GM23338 (cell line): ENCODE measurements around the gene RPA3. TPM values are rescaled to one million over a fixed set of nuclear protein-coding genes. Genes with fewer than 3 reads are reported as not detected.
A peak's percentile ranks its signal among the peaks of the same experiment; 100 is the strongest.

Experiments
- ATAC-seq: fragments of 200-7000 bp; cut with Tn5 transposase; 3 replicates; pipeline ENCODE4 v1.9.1; 2020
- DNase-seq: peaks from one replicate; pipeline ENCODE4 v3.0.0-alpha.2; 2015; ENCODE audit warnings: low spot score
- H2AFZ ChIP-seq: fragments of 200-600 bp; sonication (generic); 2 replicates; pipeline ENCODE4 v1.8.0; 2016; ENCODE audit warnings: antibody characterized with exemption, mild to moderate bottlenecking, moderate library complexity
- H3F3A ChIP-seq: fragments of 200-600 bp; sonication (generic); replicated peaks from 2 replicates; pipeline ENCODE4 v1.8.0; 2017; ENCODE audit warnings: antibody characterized with exemption, mixed run types, low read depth
- H3K27ac ChIP-seq: fragments of 200-600 bp; sonication (generic); 2 replicates; pipeline ENCODE4 v1.6.1; 2016; ENCODE audit warnings: low read depth
- H3K27me3 ChIP-seq: fragments of 200-600 bp; sonication (generic); 2 replicates; pipeline ENCODE4 v1.8.0; 2016; ENCODE audit warnings: mild to moderate bottlenecking, mixed run types, moderate library complexity; ENCODE audit not compliant: insufficient read depth
- H3K36me3 ChIP-seq: fragments of 200-600 bp; sonication (generic); 2 replicates; pipeline ENCODE4 v1.8.0; 2016; ENCODE audit warnings: mild to moderate bottlenecking; ENCODE audit not compliant: insufficient read depth
- H3K4me1 ChIP-seq: fragments of 200-600 bp; sonication (generic); 2 replicates; pipeline ENCODE4 v1.8.0; 2016; ENCODE audit warnings: mild to moderate bottlenecking, moderate library complexity; ENCODE audit not compliant: insufficient read depth
- H3K4me2 ChIP-seq: fragments of 200-600 bp; sonication (generic); 2 replicates; pipeline ENCODE4 v1.7.1; 2017; ENCODE audit warnings: mixed run types
- H3K4me3 ChIP-seq: fragments of 200-600 bp; sonication (generic); 2 replicates; pipeline ENCODE4 v1.6.1; 2016; ENCODE audit warnings: mixed run types
- H3K79me2 ChIP-seq: fragments of 200-600 bp; sonication (generic); replicated peaks from 2 replicates; pipeline ENCODE4 v1.8.0; 2017; ENCODE audit warnings: mild to moderate bottlenecking; ENCODE audit not compliant: insufficient read depth
- H3K9me2 ChIP-seq: fragments of 200-600 bp; sonication (generic); 2 replicates; pipeline ENCODE4 v1.8.0; 2017; ENCODE audit not compliant: insufficient read depth
- H4K20me1 ChIP-seq: fragments of 200-600 bp; sonication (generic); replicated peaks from 2 replicates; pipeline ENCODE4 v1.8.0; 2017; ENCODE audit warnings: mild to moderate bottlenecking; ENCODE audit not compliant: insufficient read depth
- H3K27ac Mint-ChIP-seq: 2 replicates; pipeline ENCODE4 v1.8.0; 2020; ENCODE audit warnings: inconsistent platforms, mild to moderate bottlenecking, moderate library complexity, mixed read lengths
- H3K27me3 Mint-ChIP-seq: 3 replicates; pipeline ENCODE4 v1.8.0; 2022; ENCODE audit warnings: low read depth, mild to moderate bottlenecking, moderate library complexity, mixed read lengths, inconsistent platforms; ENCODE audit not compliant: insufficient read depth, poor library complexity
- H3K36me3 Mint-ChIP-seq: 3 replicates; pipeline ENCODE4 v1.8.0; 2021; ENCODE audit warnings: low read depth, mild to moderate bottlenecking, inconsistent platforms, moderate library complexity, mixed read lengths
- H3K4me1 Mint-ChIP-seq: 3 replicates; pipeline ENCODE4 v1.8.0; 2020; ENCODE audit warnings: mild to moderate bottlenecking, inconsistent platforms, mixed read lengths
- H3K4me3 Mint-ChIP-seq: 3 replicates; pipeline ENCODE4 v1.8.0; 2021; ENCODE audit warnings: moderate library complexity, mild to moderate bottlenecking, inconsistent platforms, mixed read lengths
- H3K9me3 Mint-ChIP-seq: 3 replicates; pipeline ENCODE4 v1.8.0; 2020; ENCODE audit warnings: moderate library complexity, mild to moderate bottlenecking, inconsistent platforms, mixed read lengths
- JUNB ChIP-seq: IDR thresholded peaks from one replicate; pipeline ENCODE4 v1.6.1; 2016; ENCODE audit warnings: antibody characterized with exemption; ENCODE audit not compliant: unreplicated experiment
- STAT1 ChIP-seq: IDR thresholded peaks from one replicate; pipeline ENCODE4 v1.6.1; 2016; ENCODE audit warnings: antibody characterized with exemption; ENCODE audit not compliant: unreplicated experiment
- ZNF462 ChIP-seq: fragments of 250-450 bp; sonication (Bioruptor Pico); IDR thresholded peaks from 2 replicates; pipeline ENCODE4 v1.5.0; 2020; ENCODE audit warnings: mild to moderate bottlenecking, moderate library complexity
- polyA plus RNA-seq: library from polyadenylated mRNA; unstranded; fragments of >200 nt; fragmentation: Nextera tagmentation; extraction: Ambion mirVana; gene quantifications from 2 replicates; pipeline ENCODE4 v1.2.1, GENCODE V29; 2016
- total RNA-seq: library from RNA; depleted of rRNA; stranded (reverse); fragments of >200 nt; shearing (Covaris generic); gene quantifications from 2 replicates; pipeline ENCODE4 v1.2.3, GENCODE V29; 2014

The RPA3 gene
- total and polyA plus RNA-seq, 2 experiments from 2014 or later, result 74.9 to 287 TPM

- TF ChIP-seq ZNF462 (CRISPR knock-in tag) (no peak), STAT1 (no peak)
These were observed 19.8 kb upstream of the RPA3 start (continued) for GRCh38 chr7:7738177-7738576.

- H3K36me3 ChIP-seq, result no peaks in the 10 kb centered on the region
- no peaks in the 10 kb centered on the region for H3K79me2 ChIP-seq
- H3K27ac ChIP-seq, result no peak overlapping the region
- TF ChIP-seq ZNF462 (CRISPR knock-in tag) (no peak), JUNB (no peak)
- peaks cover 21% of the 10 kb centered on the region for H3K4me1 Mint-ChIP-seq
- H3K27me3 ChIP-seq, result no peaks in the 10 kb centered on the region
- H3K9me3 Mint-ChIP-seq, result no peaks in the 10 kb centered on the region
- no peak overlapping the region for H3K4me3 ChIP-seq
- no peak overlapping the region for H3K4me3 Mint-ChIP-seq
- H2AFZ ChIP-seq, result no peak overlapping the region
- H3K36me3 Mint-ChIP-seq, result no peaks in the 10 kb centered on the region
- H3K4me2 ChIP-seq, result no peak overlapping the region
- H3F3A ChIP-seq, result no peaks in the 10 kb centered on the region
- peaks cover 5% of the 10 kb centered on the region; the same call in 1 of the 2 replicates for H3K4me1 ChIP-seq
- no peaks in the 10 kb centered on the region for H3K27me3 Mint-ChIP-seq
- H4K20me1 ChIP-seq, result no peaks in the 10 kb centered on the region
- DNase-seq, result no peak
- ATAC-seq, result no peak
- H3K27ac Mint-ChIP-seq, result 0 out of 2 replicates have a peak overlapping the region, but pooled peaks have one; percentile 10
- no peaks in the 10 kb centered on the region for H3K9me2 ChIP-seq
These were observed 19.3 kb upstream of the RPA3 start for GRCh38 chr7:7737674-7738073.
